HG03060 (cell line): ENCODE results near the gene CDO1.
"Not testable (repeated sequence)": the region's sequence is repeated elsewhere in the genome, so short reads cannot be mapped to it uniquely, and the experiment has no call there.

Experiments
- ATAC-seq: cut with Tn5 transposase; IDR thresholded peaks from one replicate; pipeline ENCODE4 v1.9.1; 2021; ENCODE audit warnings: low read depth, moderate number of reproducible peaks; ENCODE audit not compliant: unreplicated experiment

The CDO1 gene

DNA sequence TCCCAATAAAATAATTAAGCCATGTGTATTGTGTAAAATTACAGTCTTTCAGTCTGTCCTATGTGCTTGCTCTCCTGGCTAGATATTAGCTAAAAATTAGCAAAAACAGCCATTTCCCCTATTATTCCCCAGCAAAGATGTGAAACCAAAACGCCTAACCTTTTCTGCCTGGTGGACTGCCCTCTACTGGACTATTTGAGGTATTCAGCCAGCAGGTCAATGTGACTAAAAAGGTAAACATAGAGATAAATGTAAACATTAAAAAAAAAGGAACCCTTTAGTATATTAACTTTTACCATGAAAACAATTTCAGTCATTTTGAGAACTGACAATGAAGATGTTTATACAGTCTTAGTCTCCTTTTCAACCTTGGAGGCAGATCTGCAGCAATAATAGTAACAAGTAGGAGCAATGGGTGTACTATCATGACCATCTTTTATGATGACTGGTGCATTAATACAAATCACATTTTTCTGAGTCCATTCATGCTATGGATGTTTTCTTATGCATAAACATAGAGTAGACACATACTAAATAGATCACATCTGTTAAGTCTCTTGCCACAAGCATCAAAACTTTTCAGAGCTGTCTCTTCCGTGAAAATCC is 14.8 kb upstream of the CDO1 start:
- ATAC-seq, result no peak

DNA sequence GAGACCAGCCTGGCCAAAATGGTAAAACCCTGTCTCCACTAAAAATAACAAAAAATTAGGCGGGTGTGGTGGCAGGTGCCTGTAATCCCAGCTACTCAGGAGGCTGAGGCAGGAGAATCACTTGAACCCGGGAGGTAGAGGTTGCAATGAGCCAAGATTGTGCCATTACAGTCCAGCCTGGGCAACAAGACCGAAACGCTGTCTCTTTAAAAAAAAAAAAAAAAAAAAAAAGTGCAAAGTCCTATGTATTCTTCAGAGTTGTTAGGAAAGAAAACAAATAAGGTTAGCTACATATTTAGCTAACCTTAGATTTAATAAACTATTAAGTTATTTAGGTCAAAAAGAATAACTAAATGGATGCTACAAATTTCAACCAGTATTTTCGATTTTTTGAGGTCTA is 13.5 kb upstream of the CDO1 start:
- ATAC-seq, result no peak

DNA sequence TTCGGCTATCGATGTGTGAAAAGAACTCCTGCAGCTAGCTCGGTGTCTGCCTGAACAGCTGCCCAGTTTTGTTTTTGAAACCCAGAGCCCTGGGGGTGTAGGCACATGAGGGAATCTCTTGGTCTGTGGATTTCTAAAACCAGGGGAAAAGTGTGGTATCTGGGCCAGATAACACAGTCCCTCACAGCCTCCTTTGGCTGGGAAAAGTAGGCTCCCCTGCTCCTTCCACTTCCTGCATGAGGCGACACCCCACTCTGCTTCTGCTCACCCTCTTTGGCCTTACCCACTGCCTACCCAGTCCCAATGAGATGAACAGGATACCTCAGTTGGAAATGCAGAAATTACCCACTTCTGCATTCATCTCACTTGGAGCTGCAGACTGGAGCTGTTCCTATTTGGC is 9.5 kb upstream of the CDO1 start:
- no peak for ATAC-seq

DNA sequence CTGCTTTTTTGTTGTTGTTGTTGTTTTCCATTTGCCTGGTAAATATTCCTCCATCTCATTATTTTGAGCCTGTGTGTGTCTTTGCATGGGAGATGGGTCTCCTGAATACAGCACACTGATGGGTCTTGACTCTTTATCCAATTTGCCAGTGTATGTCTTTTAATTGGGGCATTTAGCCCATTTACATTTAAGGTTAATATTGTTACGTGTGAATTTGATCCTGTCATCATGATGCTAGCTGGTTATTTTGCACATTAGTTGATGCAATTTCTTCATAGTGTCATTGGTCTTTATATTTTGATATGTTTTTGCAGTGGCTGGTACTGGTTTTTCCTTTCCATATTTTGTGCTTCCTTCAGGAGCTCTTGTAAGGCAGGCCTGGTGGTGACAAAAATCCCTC is 8.5 kb upstream of the CDO1 start:
- not testable (repeated sequence) for ATAC-seq

DNA sequence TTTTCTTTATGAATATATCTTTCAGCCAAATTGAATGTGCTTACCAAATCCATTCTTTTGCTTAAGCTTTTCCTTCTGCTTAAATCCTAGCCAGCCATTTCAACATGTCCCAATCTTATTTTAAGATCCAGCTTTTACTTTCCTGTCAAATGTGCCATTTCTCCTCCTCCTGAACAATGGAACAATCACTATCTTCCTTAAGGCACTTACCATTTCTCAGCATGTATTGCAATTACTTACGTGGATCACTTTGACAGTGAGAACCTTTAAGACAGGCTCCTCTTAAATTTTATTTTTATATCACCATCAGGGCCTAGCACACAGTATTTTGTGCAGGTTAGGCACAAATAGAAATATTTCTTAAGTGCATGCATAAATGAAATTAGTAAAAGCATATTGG is 4.4 kb upstream of the CDO1 start:
- ATAC-seq, result no peak

DNA sequence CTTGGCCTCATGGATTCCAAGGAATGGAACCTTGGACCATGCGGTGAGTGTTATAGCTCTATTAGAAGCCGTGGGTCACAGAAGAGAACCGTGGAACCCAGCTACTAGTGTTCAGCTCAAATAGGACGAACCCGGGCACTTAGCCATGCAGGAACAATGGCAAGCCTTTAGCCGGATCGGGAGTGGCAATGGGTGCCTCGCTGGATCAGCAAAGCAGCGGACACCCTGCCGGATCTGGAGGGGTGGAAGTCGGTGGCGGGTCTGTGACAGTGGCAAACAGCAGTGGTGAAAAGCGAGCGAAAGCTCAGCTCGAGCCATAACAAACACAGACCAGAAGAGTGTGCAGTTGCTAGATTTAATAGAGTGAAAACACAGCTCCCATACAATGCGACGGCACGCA is 2.4 kb upstream of the CDO1 start:
- no peak for ATAC-seq

DNA sequence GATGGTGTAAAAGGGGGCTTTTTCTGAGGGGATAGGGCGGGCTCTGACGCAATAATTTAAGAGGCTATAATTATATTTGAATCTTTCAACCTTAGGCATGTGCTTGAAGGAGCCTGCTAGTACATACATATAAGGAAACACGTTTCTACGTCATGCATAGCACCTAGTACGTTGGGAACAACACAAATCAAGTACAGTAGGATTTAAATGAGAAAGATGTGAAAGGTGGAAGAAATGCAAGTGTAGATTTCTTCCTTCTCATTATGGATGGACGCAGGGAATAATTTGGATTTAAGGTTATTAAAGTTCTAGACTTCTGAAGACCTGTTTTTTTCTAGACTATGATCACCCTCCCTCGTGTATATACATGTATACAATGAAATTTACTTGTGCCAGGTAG is 927 bp upstream of the CDO1 start:
- ATAC-seq, result no peak

DNA sequence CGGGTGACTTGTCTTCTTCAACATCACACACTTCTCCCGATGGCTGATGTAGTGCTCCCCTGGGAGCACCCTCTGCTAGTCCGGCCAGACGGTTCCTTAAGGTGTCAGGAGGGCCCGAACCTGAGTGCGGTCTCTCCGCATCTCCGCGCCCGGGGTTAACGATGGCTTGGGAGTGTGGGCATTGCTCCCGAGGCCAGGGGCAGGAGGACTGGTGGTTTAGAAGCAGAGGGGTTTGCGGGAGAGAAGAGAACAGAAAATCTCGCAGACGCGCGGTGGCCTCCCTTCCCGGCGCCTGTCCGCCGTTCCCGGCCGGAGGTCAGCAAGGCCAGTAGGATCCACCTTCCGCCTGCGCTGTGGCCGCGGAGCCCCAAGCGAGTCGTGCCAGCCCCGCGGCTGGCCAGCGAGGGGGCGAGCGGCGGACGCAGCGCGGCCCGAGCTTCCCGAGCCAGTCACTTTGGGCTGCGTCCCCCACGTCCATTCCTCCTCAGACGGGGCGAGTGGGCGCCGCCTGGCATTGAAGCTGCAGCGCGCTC is 700 bp downstream of the CDO1 start:
- ATAC-seq, result no peak

DNA sequence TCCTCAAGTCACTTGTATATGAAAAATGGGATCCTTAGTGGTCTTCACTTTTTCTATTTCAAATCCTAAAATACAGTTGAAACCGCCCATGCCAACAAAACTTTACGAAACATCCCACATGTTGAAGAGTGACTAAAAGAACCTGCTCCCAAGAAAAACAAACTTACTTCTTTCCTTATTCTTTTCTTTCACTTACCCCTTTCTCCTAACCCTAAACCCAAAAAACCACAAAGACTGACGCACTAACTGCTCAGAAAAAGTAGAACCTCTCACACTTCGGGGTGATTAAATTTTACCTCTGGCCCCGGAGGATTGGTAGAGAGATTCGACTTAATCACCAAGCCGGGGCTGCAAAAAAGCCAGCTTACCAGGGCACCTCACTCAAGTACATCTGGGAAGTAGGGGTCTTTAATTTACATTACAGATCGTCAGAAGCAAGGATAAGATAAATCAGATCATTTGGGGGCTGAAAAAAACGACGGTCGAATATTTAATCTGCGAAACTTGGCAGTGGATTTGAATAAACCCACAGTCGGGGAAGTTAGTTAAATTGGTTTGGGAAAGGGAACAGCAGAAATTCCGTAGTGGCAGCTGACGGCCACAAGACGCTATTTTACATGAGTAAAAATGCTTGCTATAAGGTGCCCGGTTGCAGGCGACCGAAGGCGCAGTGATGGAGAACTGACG is 1.3 kb downstream of the CDO1 start:
- no peak for ATAC-seq

DNA sequence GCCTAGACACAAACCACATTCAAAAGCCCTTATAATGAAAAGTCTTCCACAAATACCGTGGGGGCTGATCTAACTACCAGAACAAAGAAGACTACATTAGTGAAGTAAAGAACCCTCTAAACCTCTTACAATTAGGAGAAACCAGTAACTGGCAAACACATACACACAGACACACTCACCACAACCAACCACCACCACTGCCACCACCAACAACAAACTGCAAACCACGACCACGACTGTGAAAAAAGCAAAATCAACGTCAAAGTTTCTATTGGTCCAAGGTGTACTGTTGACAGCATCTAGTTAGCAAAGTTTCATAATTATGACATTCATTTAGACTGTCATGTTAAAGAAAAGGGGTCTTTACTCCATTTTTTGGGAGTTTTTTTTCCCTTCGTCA is 2.7 kb downstream of the CDO1 start:
- no peak for ATAC-seq

DNA sequence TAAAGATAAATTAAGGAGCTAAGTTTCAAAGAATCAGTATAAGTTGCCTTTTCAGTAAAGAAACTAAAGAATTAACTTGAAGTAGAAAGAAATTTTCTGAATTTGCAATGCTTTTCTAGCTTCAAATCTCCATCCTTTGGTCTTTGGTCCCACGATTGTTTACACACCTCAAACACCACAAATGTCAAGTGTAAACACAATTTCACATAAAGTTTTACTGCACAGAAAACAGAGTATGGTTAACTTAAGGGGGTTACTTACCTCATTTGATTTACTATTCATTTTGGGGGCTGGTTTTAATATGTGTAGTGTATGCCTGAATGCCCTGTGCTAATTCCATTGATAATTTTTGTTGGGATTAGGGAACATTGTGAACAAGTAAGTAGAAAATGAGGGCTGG is 4.1 kb downstream of the CDO1 start:
- no peak for ATAC-seq

DNA sequence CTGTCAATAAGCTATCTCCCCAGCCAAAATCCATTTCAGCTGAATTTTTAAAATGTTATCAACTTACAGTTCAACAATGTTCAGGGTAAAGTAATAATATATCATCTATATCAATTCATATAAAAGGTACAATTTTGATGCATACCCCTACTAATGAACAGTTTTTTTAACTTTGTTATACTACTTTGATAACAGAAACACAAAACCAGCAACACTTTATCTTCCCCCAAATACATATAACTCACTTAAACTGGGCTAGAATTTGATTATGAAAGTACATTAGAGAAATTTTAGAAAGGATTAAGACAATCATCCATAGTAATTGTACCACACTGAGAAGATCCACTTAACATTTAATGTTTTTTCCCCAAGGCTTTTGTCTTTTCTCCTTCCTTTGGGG is 5.1 kb downstream of the CDO1 start:
- ATAC-seq, result no peak

DNA sequence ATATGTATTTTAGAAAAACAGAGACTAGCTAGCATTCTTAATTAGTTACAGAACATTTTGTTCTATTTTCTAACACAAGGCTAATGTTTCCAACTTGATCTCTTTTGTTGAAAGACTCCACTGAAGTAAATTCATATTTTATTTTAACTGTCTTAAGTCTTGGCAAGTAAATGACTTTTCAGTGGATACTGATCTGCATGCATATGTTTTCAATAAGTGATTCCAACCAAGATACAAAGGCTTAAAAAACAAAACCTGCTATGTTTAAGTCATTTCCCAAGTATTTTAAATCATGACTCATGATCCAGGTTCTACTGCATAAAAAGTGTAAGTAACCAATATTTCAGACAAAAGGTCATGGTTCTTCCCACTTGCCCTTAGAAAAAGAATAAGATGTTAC is 5.7 kb downstream of the CDO1 start:
- ATAC-seq, result no peak

DNA sequence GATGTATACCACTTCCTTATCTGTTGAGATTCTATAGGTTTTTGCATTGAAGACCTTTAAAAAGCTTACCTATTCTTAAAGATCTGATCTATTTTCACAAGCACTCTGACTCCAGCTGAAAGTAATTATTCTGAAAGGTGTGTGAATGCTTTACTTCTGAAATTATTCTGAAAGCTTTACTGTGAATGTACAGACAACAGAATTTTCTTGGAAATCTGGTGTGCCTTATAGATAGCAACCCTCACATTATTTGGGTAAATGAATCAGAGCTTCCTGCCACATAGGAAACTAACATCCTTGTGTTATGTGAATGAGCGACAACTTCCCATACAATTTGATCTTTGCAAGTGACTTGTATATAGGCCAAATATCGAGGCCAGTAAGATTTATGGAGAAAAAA is 6.5 kb downstream of the CDO1 start:
- ATAC-seq, result no peak

DNA sequence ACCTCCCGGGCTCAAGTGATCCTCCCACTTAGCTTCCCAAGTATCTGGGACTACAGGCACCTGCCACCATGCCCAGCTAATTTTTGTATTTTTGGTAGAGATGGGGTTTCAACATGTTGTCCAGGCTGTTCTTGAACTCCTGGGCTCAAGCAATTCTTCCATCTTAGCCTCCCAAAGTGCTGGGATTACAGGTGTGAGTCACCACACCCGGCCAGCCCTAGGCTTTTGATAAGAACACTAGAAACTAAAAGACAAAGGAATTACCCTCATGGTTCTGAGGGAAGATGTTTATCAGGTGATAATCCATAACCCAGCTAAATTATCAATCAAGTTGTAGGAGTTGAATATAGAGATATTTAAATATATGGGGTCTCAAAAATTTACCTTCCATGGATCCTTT is 8.4 kb downstream of the CDO1 start:
- ATAC-seq, result not testable (repeated sequence)

DNA sequence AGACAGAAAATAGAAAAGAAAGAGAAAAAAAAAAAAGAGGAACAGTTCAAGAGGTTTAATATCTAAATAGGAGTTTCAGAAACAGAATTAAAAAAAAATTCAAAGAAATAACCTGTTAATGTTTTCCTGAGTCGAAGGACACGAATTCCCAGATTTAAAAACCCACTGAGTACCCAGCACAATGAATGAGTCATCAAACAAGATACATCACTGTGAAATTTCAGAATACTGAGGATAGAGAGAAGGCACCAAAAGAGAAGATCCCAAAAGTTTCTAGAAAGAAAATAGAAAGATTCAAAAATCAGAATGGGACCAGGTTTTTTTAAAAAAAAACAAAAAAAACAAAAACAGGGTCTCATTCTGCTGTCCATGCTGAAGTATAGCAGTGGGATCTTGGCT is 8.8 kb downstream of the CDO1 start:
- no peak for ATAC-seq

DNA sequence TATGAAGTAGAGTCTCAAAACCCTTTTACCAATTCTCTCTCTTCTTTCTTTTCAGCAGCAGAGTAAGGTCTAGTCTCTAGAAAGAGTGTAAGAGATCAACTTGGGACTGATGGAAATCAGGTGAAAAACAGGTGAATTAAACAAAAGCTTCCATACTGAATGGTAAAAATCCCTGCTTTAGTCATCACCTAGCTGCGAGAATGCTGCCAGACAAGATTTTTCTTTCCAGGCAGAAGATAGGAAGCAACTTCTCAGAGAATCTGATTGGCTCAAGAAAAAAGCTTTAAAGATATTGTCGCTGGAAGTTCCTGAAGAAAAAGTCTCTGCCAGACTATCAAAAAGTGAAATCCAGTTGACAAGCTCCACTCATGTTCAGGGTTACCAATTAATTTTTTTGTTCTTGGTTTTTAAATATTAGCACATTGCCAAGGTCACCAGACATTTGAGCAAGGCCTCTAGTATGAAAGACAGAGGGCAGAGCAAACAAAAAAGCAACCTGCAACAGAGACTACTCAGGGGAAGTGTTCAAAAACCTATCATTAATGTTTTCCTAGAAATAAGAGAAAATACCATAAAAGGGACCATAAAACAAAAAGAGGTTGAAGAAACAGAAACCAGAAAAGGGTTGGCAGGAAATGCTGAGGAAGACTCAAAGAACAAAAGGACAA is 9.3 kb downstream of the CDO1 start:
- ATAC-seq, result no peak

DNA sequence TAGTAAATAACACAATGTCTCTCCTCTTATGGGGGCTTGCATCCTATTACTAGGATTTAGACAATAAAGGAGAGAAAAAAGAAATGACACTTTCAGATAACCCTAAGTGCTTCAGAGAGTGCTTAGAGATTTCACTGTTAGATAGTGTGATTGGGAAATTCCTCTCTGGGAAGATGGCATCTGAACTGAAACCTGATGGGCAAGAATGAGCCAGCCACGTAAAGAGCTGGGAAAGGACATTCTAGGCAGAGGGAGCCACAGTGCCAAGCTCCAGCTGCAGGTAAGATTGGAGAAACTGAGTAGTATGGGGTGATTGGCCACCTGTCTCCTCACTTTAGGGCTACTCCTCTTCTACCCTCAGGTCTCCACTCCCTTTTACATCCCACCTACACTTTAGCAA is 14.5 kb downstream of the CDO1 start:
- ATAC-seq, result no peak

DNA sequence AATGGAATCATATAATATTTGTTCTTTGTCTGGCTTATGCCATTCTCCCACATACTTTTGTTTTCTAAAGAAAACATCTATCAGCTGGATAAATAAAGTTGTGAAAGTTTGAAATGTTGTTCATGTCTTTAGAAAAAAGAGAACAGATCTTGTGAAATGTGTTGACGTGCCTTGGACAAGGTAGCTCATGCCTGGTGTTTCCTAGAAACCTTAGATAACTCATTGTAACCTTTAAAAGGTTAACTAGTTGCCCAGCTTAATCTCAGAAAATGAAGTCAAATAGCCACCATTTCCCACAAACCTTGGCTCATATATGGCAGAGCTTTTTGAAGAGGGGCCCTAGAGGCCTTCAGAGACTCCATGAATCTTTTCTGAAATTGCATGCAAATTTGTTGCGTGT is 15.3 kb downstream of the CDO1 start:
- ATAC-seq, result no peak

DNA sequence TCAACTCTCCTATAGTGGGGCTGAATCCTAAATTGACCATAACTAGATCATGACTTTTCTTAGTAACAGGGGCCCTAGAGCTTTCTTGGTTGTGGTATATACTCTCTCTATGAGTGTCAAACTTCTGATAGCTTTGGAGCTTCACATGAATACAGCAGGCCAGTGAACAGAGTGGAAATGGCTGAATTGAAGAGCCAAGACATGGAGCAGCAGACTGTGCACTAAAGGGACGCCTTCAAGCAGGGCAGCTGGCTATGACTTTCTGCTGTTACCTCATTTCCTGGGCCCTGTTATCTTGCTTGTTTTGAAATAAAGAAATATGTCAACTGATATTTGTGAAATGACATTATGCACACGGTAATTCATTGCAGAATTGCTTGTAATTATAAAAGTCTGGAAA is 16.4 kb downstream of the CDO1 start:
- no peak for ATAC-seq

DNA sequence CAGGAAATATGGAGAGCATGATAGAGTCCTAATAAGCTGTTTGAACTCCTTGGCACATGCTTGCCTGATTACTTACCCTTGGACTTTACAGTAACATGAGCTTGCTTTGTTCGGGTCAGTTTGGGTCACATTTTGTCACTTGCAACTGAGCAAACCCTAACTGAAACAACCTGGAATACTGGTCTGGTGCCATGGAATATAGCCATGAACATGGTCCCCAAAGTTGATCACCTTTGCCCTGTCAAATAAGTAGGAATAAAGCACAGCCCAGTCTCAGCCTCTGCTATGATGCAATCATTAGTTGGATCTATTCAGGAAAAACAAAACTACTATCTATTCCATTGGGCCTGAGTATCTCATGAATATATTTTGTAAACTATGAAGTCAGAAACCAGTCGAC is 18.2 kb downstream of the CDO1 start:
- no peak for ATAC-seq

DNA sequence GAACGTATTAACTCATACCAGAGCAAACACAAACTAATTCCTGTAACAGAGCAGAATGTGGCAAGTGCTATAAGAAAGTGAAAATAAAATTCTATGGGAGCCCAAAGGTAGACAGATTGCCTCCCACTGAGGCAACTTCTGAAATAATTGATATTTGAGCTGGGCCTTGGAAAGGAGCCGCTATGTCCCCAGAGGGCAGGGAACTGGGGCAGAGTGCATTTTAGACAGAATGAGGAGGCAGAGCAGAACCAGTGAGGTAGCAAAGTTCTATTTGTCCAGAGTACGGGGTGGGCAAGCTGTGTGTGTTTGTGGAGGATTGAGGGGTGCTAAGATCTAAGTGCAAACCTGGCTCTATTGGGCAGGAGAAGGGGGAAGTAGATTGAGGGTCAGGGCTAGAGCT is 19.8 kb downstream of the CDO1 start:
- no peak for ATAC-seq
